Mesothelial cell of epicardium (in vitro differentiated cells): ENCODE results near the gene ALDH1A2. TPM values are rescaled to one million over a fixed set of nuclear protein-coding genes. Genes with fewer than 3 reads are reported as not detected.

ENCODE experiments used
- DNase-seq, 2 experiments: peaks; one replicate each; pipeline ENCODE4 v3.0.0; 2021; ENCODE audit warnings: low spot score in 2 of 2; ENCODE audit not compliant: unreplicated experiment in 2 of 2
- H3K27ac Mint-ChIP-seq: 2 replicates; pipeline ENCODE4 v1.8.0; 2021; ENCODE audit warnings: mixed read lengths
- H3K27me3 Mint-ChIP-seq: 2 replicates; pipeline ENCODE4 v1.8.0; 2021; ENCODE audit warnings: low read depth, mixed read lengths
- H3K36me3 Mint-ChIP-seq: 2 replicates; pipeline ENCODE4 v1.8.0; 2021; ENCODE audit warnings: mixed read lengths
- H3K4me1 Mint-ChIP-seq: 2 replicates; pipeline ENCODE4 v1.8.0; 2021; ENCODE audit warnings: mixed read lengths
- H3K4me3 Mint-ChIP-seq: 2 replicates; pipeline ENCODE4 v1.8.0; 2021; ENCODE audit warnings: mild to moderate bottlenecking, moderate library complexity, mixed read lengths
- H3K9me3 Mint-ChIP-seq: 2 replicates; pipeline ENCODE4 v1.8.0; 2021; ENCODE audit warnings: mixed read lengths
- total RNA-seq: library from RNA; stranded (reverse); gene quantifications from 3 replicates; pipeline ENCODE4 v1.2.1, GENCODE V29; 2021
- TF ChIP-seq, protein P1 (sequence below): fragments of 200-600 bp; sonication (generic); IDR thresholded peaks from one replicate; pipeline ENCODE4 v1.5.0; 2021; ENCODE audit warnings: antibody characterized with exemption; ENCODE audit not compliant: unreplicated experiment

Gene ALDH1A2
- total RNA-seq, 1 donor from 2014 or later = 26.2 TPM

DNA sequence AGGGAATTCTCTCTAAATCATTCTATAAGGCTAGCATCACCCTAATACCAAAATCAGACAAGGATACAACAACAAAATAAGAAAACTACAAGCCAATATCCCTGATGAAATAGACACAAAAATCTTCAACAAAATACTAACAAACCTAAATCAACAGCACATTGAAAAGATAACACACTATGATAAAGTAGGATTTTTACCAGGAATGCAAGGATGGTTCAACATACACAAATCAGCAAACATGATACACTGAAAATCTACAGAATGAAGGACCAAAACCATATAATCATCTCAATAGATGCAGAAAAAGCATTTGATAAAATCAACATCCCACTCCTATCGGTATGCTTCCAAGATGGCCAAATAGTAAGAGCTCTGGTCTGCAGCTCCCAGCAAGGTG, 39.5 kb downstream of the ALDH1A2 start:
- peaks cover 66% of the 10 kb centered on the region for H3K9me3 Mint-ChIP-seq
- TF ChIP-seq, protein P1, sequence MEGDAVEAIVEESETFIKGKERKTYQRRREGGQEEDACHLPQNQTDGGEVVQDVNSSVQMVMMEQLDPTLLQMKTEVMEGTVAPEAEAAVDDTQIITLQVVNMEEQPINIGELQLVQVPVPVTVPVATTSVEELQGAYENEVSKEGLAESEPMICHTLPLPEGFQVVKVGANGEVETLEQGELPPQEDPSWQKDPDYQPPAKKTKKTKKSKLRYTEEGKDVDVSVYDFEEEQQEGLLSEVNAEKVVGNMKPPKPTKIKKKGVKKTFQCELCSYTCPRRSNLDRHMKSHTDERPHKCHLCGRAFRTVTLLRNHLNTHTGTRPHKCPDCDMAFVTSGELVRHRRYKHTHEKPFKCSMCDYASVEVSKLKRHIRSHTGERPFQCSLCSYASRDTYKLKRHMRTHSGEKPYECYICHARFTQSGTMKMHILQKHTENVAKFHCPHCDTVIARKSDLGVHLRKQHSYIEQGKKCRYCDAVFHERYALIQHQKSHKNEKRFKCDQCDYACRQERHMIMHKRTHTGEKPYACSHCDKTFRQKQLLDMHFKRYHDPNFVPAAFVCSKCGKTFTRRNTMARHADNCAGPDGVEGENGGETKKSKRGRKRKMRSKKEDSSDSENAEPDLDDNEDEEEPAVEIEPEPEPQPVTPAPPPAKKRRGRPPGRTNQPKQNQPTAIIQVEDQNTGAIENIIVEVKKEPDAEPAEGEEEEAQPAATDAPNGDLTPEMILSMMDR = no peak
- H3K27ac Mint-ChIP-seq = no peak overlapping the region
- H3K27me3 Mint-ChIP-seq = peaks cover 31% of the 10 kb centered on the region
- H3K36me3 Mint-ChIP-seq = peaks cover 13% of the 10 kb centered on the region
- H3K4me1 Mint-ChIP-seq = no peaks in the 10 kb centered on the region
- no peak for DNase-seq
- no peak overlapping the region for H3K4me3 Mint-ChIP-seq

DNA sequence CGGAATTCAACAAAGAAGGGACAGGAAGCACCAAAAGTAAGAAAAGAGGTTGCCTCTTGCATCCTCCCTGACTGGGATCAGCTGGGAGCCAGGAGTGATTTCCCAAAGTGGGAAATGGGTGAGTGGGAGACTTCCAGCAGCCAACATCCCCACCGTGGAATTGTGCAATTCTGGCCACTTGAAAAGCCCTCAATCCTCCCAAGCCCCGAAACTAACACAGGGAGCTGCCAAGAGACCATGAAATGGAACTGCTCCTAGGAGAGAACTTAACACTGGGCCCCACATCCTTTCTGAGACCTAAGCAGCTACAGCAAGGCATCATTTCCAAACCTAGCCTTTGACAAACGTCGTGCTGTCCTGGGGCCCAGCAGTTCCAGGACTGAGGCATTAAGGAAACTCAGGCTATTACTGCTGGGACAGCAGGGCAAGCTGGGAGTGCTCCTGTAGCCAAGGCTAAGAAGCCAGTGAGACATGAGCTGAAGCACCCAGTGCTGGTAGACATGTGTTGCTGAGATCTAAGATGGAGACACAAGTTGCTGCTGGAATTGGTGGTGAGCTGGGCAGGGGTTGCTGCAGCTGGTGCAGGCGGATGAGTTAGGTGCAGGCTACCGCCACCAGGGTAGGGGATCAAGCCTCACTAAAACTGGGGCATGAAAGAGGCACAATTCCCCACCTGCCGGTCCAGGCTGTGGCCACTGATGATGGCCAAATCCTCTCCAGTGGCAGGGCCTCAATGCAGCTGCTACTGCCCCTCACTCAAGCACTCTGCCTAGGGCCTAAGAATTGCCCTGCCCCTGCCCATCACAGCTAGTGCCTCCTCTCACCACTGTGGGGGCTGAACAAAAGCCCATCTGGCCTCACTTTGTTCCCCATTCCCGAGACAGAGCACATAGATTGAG, 43.9 kb downstream of the ALDH1A2 start:
- Mint-ChIP-seq H3K27me3 (peaks cover 12% of the 10 kb centered on the region), H3K9me3 (peaks cover 39% of the 10 kb centered on the region), H3K4me1 (no peaks in the 10 kb centered on the region), H3K4me3 (no peak overlapping the region), H3K36me3 (peaks cover 6% of the 10 kb centered on the region), H3K27ac (no peak overlapping the region)
- TF ChIP-seq, protein P1 = no peak
- no peak for DNase-seq

DNA sequence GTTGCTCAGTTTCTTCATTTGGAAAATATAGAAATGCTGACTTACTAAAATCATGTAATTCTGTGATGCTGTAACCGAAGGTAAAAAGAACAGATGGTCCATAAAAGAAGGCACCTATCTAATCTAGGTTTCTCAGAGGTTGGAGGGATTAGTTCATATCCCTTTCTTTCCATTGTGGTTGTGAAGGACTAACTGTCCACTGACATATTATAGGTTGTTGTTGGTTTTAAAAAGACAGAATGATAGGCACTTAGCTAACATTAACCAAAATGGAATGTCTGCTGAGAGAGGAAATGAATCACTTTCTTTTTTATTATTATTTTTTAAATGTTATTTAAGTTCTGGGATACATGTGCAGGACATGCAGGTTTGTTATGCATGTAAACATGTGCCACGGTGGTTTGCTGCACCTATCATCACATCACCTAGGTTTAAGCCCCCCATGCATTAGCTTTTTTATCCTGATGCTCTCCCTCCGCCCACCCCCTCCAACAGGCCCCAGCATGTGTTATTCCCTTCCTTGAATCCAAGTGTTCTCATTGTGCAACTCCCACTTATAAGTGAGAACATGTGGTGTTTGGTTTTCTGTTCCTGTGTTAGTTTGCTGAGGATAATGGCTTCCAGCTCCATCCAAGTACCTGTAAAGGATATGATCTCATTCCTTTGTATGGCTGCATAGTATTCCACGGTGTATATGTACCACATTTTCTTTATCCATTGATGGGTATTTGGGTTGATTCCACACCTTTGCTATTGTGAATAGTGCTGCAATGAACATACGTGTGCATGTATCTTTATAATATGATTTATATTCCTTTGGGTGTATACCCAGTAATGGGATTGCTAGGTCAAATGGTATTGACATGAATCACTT, 45.8 kb downstream of the ALDH1A2 start:
- H3K27me3 Mint-ChIP-seq = peaks cover 20% of the 10 kb centered on the region
- H3K36me3 Mint-ChIP-seq = no peaks in the 10 kb centered on the region
- no peak for DNase-seq
- H3K9me3 Mint-ChIP-seq = peaks cover 23% of the 10 kb centered on the region
- H3K27ac Mint-ChIP-seq = no peak overlapping the region
- TF ChIP-seq, protein P1 = no peak
- H3K4me3 Mint-ChIP-seq = no peak overlapping the region
- no peaks in the 10 kb centered on the region for H3K4me1 Mint-ChIP-seq

DNA sequence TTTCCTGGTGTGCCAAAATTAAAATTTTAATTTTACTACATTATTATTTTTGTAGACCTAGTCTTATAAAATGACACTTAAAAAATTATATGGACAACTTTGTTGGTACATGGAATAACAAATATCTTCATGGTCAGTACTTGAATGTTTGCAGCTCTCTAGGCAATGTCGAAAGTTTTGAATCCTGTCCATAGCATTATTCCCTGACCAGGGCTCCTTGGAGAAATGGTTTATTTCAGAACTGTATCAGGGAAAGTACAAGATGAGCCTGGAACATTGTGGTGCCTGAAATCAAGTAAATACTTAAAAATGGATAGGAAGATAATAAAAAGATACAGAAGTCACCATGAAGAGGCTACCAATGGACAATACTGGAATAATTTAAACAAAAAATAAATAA, 47.6 kb downstream of the ALDH1A2 start:
- peaks cover 7% of the 10 kb centered on the region for H3K9me3 Mint-ChIP-seq
- H3K4me3 Mint-ChIP-seq = no peak overlapping the region
- TF ChIP-seq, protein P1 = no peak
- peaks cover 37% of the 10 kb centered on the region for H3K27me3 Mint-ChIP-seq
- no peaks in the 10 kb centered on the region for H3K36me3 Mint-ChIP-seq
- no peak for DNase-seq
- H3K27ac Mint-ChIP-seq = no peak overlapping the region
- no peaks in the 10 kb centered on the region for H3K4me1 Mint-ChIP-seq

DNA sequence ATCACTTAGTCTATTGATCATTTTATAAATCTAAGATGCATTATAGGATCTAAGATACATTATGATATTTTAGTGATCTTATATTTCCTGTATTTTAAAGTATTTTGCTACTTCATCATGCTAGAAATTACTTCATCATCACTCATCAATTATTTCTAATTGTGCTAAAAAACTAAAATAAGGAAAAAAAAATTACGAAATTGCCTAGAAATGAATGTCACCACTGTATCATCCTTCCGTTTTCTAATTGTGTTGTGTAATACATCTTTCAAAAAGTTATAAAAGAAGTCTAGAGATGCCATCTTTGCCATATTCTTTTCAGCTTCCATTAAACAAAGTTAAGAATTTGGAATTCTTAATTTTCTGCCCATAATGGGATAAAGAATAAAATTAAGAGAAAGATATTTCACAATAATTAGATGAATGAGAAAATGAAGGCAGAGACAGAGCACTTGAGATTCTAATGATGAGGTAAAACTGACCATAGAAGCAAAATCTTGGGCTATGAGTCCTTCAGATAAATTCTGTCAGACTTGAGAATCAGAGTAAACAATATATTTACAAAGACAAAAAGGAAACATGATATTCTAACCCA, 48.8 kb downstream of the ALDH1A2 start:
- Mint-ChIP-seq H3K4me1 (no peaks in the 10 kb centered on the region), H3K27ac (no peak overlapping the region), H3K36me3 (no peaks in the 10 kb centered on the region), H3K4me3 (no peak overlapping the region), H3K9me3 (no peaks in the 10 kb centered on the region), H3K27me3 (peaks cover 47% of the 10 kb centered on the region)
- DNase-seq = no peak
- TF ChIP-seq, protein P1 = no peak
